ENCODE measurements around the gene APOL3. TPM values are rescaled to one million over a fixed set of nuclear protein-coding genes. Genes with fewer than 3 reads are reported as not detected.

Gene APOL3
- total and polyA plus RNA-seq, 2 experiments from 2014 or later: 1.3 to 2.1 TPM

DNA sequence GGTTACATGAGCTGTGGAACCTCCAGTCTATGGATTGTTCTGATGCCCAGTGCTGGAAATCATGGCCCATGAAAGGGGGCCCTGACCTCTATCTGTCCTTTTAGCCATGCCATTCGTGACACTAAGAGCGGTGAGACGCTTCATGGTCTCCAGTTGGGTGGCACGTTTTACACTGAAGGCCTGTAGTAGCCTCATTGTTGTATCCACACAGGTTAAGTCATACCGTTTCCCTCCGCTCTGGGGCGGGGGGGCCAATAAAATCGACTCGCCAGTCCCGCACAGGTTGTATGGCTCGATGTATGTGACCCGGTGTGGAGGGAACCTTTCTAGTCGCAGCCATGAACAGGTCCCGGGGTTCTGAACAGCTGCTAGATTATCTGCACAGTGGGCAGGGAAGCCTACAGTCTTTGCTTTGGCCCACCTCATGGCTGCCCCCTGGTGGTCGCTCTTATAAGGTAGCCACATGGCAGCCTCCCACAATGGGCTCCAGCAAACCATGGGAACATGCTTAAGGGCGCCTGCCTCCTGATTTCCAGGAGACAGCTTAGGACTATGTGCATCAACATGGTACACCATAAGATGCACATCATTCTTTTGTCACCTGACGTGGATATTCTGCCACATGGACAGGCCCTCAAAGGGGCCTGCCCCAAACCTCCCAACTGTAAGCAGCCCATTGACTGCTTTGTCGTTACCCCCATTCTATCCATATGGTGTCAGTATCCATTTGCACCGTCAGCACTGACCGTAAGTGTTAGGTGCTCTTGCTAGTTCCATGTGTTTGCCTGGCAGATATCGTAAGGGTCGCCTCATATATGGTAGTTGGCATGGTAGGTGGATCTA, 19.7 kb upstream of the APOL3 start:
- H3K4me2 ChIP-seq: no peak overlapping the region
- H3K79me2 ChIP-seq: no peaks in the 10 kb centered on the region
- no peaks in the 10 kb centered on the region for H3K9me2 ChIP-seq (replicated peaks; ENCODE audit: insufficient read depth)
- DNase-seq (ENCODE audit: low spot score): peak; percentile 81
- H3K27me3 ChIP-seq: no peaks in the 10 kb centered on the region
- H3K36me3 ChIP-seq (replicated peaks; ENCODE audit: insufficient read depth, low read depth): no peaks in the 10 kb centered on the region
- H2AFZ ChIP-seq: no peak overlapping the region
- no peaks in the 10 kb centered on the region for H3K4me1 ChIP-seq (ENCODE audit: insufficient read depth)
- H3K27ac ChIP-seq: no peak overlapping the region
- H3K9me3 ChIP-seq (ENCODE audit: low read depth): no peaks in the 10 kb centered on the region
- H3K4me3 ChIP-seq: no peak overlapping the region
- H4K20me1 ChIP-seq (ENCODE audit: insufficient read depth, poor library complexity, severe bottlenecking): no peaks in the 10 kb centered on the region
- WGBS (ENCODE audit: low lambda C conversion rate, missing lambda C conversion rate): 64% methylated on average over 22 of the region's 22 CpGs
- TF ChIP-seq, protein P1, sequence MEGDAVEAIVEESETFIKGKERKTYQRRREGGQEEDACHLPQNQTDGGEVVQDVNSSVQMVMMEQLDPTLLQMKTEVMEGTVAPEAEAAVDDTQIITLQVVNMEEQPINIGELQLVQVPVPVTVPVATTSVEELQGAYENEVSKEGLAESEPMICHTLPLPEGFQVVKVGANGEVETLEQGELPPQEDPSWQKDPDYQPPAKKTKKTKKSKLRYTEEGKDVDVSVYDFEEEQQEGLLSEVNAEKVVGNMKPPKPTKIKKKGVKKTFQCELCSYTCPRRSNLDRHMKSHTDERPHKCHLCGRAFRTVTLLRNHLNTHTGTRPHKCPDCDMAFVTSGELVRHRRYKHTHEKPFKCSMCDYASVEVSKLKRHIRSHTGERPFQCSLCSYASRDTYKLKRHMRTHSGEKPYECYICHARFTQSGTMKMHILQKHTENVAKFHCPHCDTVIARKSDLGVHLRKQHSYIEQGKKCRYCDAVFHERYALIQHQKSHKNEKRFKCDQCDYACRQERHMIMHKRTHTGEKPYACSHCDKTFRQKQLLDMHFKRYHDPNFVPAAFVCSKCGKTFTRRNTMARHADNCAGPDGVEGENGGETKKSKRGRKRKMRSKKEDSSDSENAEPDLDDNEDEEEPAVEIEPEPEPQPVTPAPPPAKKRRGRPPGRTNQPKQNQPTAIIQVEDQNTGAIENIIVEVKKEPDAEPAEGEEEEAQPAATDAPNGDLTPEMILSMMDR (IDR thresholded peaks at IDR 0.05; ENCODE audit: poor library complexity): peak; percentile 60
- no peak for TF ChIP-seq EZH2phosphoT487 (IDR thresholded peaks at IDR 0.05; ENCODE audit: low read depth, severe bottlenecking, unreplicated experiment)
- TF ChIP-seq EZH2 (IDR thresholded peaks at IDR 0.05; ENCODE audit: borderline replicate concordance): no peak

DNA sequence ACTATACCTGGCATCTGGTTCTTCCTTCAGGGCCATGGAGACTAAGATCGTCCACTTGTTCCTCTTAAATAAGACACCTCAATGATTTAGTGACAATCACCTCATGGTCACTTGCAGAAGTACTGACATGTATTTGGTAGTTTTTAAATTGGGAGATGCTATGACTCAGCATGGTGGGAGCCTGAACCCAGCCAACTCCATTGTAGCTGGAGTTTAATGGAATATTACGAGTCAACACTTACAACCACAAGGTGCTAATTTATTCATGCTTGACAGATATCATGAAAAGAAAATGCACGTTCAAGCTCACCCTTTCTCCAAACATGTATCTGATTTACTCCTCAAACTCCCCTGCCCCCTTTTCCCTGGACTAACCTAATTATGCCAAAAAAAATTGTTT, 16.6 kb upstream of the APOL3 start:
- WGBS (ENCODE audit: low lambda C conversion rate, missing lambda C conversion rate): 79% methylated on average over 3 of the region's 3 CpGs

DNA sequence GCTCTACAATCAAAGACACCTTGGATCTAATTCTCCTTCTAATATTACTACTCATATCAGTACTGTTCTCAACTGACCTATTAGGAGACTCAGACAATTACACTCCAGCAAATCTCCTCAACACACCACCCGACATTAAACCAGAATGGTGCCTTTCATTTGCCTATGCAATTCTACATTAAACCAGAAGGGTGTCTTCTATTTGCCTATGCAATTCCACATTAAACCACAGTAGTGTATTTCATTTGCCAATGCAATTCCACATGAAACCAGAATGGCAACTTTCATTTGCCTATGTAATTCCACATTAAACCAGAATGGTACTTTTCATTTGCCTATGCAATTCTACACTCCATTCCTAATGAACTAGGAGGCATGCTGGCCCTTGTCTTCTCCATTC, 15.3 kb upstream of the APOL3 start:
- H3K4me3 ChIP-seq: no peak overlapping the region
- no peaks in the 10 kb centered on the region for H3K9me2 ChIP-seq (replicated peaks; ENCODE audit: insufficient read depth)
- 43% methylated on average over 1 of the region's 1 CpG for WGBS (ENCODE audit: low lambda C conversion rate, missing lambda C conversion rate)
- no peak for DNase-seq (ENCODE audit: low spot score)
- no peaks in the 10 kb centered on the region for H3K36me3 ChIP-seq (replicated peaks; ENCODE audit: insufficient read depth, low read depth)
- no peak overlapping the region for H2AFZ ChIP-seq
- no peaks in the 10 kb centered on the region for H3K27me3 ChIP-seq
- no peak overlapping the region for H3K4me2 ChIP-seq
- H3K27ac ChIP-seq: no peak overlapping the region
- TF ChIP-seq, protein P1 (IDR thresholded peaks at IDR 0.05; ENCODE audit: poor library complexity): no peak
- TF ChIP-seq EZH2phosphoT487 (IDR thresholded peaks at IDR 0.05; ENCODE audit: low read depth, severe bottlenecking, unreplicated experiment): no peak
- no peak for TF ChIP-seq EZH2 (IDR thresholded peaks at IDR 0.05; ENCODE audit: borderline replicate concordance)
- H3K79me2 ChIP-seq: no peaks in the 10 kb centered on the region
- H3K4me1 ChIP-seq (ENCODE audit: insufficient read depth): no peaks in the 10 kb centered on the region
- no peaks in the 10 kb centered on the region for H3K9me3 ChIP-seq (ENCODE audit: low read depth)
- no peaks in the 10 kb centered on the region for H4K20me1 ChIP-seq (ENCODE audit: insufficient read depth, poor library complexity, severe bottlenecking)

More for the DNA sequence above, 16.6 kb upstream of the APOL3 start:
- Histone ChIP-seq H3K9me3 (ENCODE audit: low read depth) (no peaks in the 10 kb centered on the region), H3K36me3 (replicated peaks; ENCODE audit: insufficient read depth, low read depth) (no peaks in the 10 kb centered on the region), H4K20me1 (ENCODE audit: insufficient read depth, poor library complexity, severe bottlenecking) (no peaks in the 10 kb centered on the region), H2AFZ (no peak overlapping the region), H3K9me2 (replicated peaks; ENCODE audit: insufficient read depth) (no peaks in the 10 kb centered on the region), H3K4me3 (no peak overlapping the region), H3K27me3 (no peaks in the 10 kb centered on the region), H3K79me2 (no peaks in the 10 kb centered on the region), H3K4me2 (no peak overlapping the region), H3K27ac (no peak overlapping the region), H3K4me1 (ENCODE audit: insufficient read depth) (no peaks in the 10 kb centered on the region)
- DNase-seq (ENCODE audit: low spot score): no peak
- TF ChIP-seq EZH2 (IDR thresholded peaks at IDR 0.05; ENCODE audit: borderline replicate concordance): no peak
- no peak for TF ChIP-seq EZH2phosphoT487 (IDR thresholded peaks at IDR 0.05; ENCODE audit: low read depth, severe bottlenecking, unreplicated experiment)
- TF ChIP-seq, protein P1 (IDR thresholded peaks at IDR 0.05; ENCODE audit: poor library complexity): no peak

Data from hepatocyte (in vitro differentiated cells).